Mucosa of stomach (tissue), 1 donor: ENCODE measurements around the gene C2CD2.
"Not testable (repeated sequence)": the region's sequence is repeated elsewhere in the genome, so short reads cannot be mapped to it uniquely, and the experiment has no call there.

ENCODE experiments used
- H3K27me3 ChIP-seq: one replicate; pipeline ENCODE4 v1.7.0; 2013; ENCODE audit warnings: mild to moderate bottlenecking, low read length; ENCODE audit not compliant: control insufficient read depth, insufficient read depth
- H3K36me3 ChIP-seq: one replicate; pipeline ENCODE4 v1.7.0; 2013; ENCODE audit warnings: low read length; ENCODE audit not compliant: control insufficient read depth, insufficient read depth
- H3K4me1 ChIP-seq: one replicate; pipeline ENCODE4 v1.7.0; 2013; ENCODE audit warnings: mild to moderate bottlenecking, low read length; ENCODE audit not compliant: control insufficient read depth, insufficient read depth
- H3K4me3 ChIP-seq: one replicate; pipeline ENCODE4 v1.7.0; 2013; ENCODE audit warnings: low read length
- H3K9ac ChIP-seq: one replicate; pipeline ENCODE4 v1.7.0; 2013; ENCODE audit warnings: mild to moderate bottlenecking, low read length, moderate library complexity
- H3K9me3 ChIP-seq: one replicate; pipeline ENCODE4 v1.7.0; 2013; ENCODE audit warnings: mild to moderate bottlenecking, low read length, moderate library complexity; ENCODE audit not compliant: control insufficient read depth
- donor health status: Pancreatic carcinoma.

C2CD2 gene

DNA sequence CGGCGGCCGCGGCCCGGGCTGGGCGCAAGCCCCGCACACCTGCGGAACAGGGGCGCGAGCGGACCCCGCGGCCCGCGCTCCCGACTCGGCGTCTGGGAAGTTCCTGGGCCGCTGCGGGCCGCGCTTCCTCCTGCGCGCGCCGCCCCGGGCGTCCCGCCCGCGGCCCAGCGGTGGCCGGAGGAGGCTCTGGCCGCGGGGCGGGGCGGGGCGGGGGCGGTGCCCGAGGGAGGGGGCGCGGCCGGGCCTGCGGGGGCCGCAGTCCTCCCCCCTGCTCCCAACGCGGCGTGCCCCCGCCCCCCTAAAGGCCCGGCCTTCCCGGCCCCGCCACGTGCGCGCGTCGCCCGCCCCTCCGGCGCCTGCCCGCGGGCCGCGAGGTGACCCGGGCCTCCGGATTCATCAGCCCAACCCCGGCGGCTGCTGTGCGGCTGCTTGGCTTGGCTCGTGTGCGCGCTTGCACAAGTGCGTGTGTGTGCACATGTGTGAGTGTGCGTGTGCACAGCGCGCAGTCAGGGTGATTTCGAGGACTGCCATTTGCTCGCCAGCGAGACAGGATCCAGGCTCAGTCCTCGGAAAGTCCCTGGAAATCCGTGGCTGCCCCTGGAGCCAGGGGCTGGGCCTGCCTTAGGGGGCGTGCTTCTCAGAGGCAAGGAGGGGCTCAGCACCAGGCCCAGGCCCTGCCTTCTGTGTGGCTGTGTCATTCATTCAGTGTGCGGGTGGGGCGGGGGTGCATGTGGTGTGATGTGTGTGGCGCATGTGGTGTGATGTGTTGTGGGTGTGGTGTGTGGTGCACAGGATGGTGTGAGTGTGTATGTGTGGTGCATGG lies at the start of gene C2CD2:
C2CD2 (minus strand) TSS at position 188 of the 823 bp plus-strand sequence. CDS start 370 bp downstream, outside the sequence.
- Histone ChIP-seq H3K36me3 (no peaks in the 10 kb centered on the region), H3K4me3 (peak within 1 kb of the TSS; percentile 65), H3K4me1 (peaks cover 28% of the 10 kb centered on the region), H3K27me3 (peaks cover 5% of the 10 kb centered on the region), H3K9ac (peak within 1 kb of the TSS; percentile 64), H3K9me3 (no peaks in the 10 kb centered on the region)

DNA sequence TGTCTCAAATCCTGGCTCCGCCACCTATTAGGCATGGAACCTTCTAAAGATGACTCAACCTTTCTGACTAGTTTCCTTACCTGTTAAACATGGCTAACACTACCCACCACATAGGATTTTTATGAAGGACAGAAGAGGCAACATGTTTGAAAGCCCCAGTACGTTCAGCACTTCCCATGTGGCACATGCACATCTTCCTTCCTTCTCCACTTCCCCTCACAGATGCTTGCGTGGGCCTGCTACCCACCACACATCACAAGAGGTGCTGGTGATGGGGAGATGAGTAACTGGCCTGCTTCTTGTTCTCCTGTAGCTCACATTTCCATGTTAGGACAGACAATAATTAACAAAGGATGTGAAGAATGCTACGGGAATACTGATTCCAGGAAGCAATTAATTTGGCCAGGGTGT lies 49.2 kb upstream of the C2CD2 start:
- Histone ChIP-seq H3K9ac (no peak overlapping the region), H3K4me3 (no peak overlapping the region), H3K9me3 (no peaks in the 10 kb centered on the region), H3K36me3 (no peaks in the 10 kb centered on the region), H3K4me1 (peaks cover 5% of the 10 kb centered on the region), H3K27me3 (no peaks in the 10 kb centered on the region)

DNA sequence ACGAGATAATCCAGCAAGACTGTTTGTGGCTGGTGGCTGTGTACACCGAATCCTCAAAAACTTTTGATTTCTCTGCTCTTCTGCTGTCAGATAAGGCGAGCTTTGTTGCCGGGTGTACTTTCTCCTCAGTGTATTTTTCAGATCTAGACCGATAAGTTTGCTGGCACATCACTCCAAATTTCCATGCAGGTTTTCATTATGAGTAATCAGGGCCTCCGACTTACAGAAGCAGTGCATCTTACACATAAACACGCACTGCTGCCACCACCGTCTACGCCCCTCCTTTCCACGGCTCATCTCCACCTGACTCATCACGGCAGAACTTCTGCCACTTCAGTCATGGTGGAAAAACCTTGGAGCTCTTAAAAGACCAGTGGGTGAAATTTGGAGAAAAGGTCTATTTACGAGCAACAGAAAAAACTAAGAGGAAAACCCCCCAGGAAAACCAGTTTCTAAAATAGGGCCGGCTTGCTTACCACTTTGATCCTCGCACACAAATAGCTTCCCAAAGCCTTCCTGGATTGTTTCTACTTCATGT lies 48.7 kb upstream of the C2CD2 start:
- no peak overlapping the region for H3K9ac ChIP-seq
- H3K4me1 ChIP-seq = peaks cover 5% of the 10 kb centered on the region
- no peak overlapping the region for H3K4me3 ChIP-seq
- no peaks in the 10 kb centered on the region for H3K27me3 ChIP-seq
- H3K36me3 ChIP-seq = no peaks in the 10 kb centered on the region
- H3K9me3 ChIP-seq = no peaks in the 10 kb centered on the region

DNA sequence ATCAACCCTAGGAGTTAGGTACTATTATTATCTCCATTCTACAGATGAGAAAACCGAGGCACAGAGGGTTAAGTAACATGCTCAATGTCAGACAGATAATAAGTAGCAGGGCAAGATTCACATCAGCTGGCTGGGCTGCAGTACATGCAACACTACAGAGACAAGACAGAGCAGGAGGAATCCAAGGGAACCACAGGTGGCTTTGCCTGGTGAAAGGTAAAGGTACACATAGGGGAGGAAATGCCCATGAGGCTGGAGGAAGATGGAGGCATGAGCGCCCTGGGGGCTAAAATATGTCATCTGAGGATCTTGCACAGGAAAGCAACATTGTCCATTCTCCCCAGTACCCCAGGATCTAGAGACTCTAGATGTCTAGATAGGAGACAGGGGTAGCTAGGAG lies 48.0 kb upstream of the C2CD2 start:
- peaks cover 5% of the 10 kb centered on the region for H3K4me1 ChIP-seq
- no peak overlapping the region for H3K9ac ChIP-seq
- H3K9me3 ChIP-seq = no peaks in the 10 kb centered on the region
- H3K4me3 ChIP-seq = no peak overlapping the region
- H3K36me3 ChIP-seq = no peaks in the 10 kb centered on the region
- H3K27me3 ChIP-seq = no peaks in the 10 kb centered on the region

DNA sequence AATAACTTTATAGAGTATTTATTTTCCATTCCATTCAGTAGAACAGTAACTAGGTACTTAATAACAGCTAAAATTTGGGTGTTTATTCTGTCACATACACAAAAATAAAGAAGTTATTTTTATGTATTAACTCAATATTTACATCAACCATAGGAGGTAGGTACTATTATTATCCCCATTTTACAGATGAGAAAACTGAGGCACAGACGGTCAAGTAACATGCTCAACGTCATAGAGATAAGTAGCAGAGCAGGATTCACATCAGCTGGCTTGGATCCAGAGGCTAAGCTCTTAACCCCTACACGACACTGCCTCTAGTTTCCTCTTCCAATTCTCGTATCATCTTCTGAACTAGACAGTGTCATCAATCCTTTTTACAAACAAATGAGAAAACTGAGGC lies 47.1 kb upstream of the C2CD2 start:
- H3K9me3 ChIP-seq = no peaks in the 10 kb centered on the region
- no peak overlapping the region for H3K4me3 ChIP-seq
- no peaks in the 10 kb centered on the region for H3K36me3 ChIP-seq
- H3K9ac ChIP-seq = no peak overlapping the region
- no peaks in the 10 kb centered on the region for H3K27me3 ChIP-seq
- peaks cover 5% of the 10 kb centered on the region for H3K4me1 ChIP-seq

DNA sequence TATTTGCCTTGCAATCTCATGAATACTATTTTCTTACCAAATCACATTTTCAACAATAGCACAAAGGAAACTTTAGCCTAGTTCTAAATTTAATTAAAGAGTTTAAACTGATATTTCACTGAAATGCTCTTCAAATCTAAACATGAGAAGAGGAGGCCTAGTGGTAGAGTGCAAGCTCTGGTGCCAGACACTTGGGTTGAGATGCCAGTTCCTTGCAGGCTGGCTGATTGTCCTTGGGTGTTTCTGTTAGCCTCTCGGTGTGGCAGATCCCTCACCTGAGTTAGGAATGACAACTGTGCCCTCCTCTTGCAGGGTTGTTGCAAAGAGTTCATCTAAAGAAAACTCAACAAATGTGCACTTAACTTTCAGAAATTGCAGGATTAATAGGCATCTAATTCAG lies 43.8 kb upstream of the C2CD2 start:
- Histone ChIP-seq H3K4me1 (peaks cover 2% of the 10 kb centered on the region), H3K4me3 (no peak overlapping the region), H3K9ac (no peak overlapping the region), H3K36me3 (peaks cover under 1% of the 10 kb centered on the region), H3K27me3 (no peaks in the 10 kb centered on the region), H3K9me3 (no peaks in the 10 kb centered on the region)

DNA sequence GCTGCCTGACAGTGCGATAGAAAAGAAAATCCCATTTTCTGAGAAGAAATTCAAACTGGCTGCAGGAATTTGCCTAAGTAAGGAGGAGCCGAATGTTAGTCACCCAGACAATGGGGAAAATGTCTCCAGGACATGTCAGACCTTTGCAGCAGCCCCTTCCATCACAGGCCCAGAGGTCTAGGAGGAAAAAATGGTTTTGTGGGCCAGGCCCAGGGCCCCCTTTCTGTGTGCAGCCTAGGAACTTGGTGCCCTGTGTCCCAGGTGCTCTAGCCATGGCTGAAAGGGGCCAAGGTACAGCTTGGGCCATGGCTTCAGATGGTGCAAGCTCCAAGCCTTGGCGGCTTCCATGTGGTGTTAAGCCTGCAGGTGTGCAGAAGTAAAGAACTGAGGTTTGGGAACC lies 41.8 kb upstream of the C2CD2 start:
- Histone ChIP-seq H3K9ac (no peak overlapping the region), H3K4me1 (no peaks in the 10 kb centered on the region), H3K9me3 (no peaks in the 10 kb centered on the region), H3K36me3 (peaks cover 5% of the 10 kb centered on the region), H3K27me3 (no peaks in the 10 kb centered on the region), H3K4me3 (no peak overlapping the region)

DNA sequence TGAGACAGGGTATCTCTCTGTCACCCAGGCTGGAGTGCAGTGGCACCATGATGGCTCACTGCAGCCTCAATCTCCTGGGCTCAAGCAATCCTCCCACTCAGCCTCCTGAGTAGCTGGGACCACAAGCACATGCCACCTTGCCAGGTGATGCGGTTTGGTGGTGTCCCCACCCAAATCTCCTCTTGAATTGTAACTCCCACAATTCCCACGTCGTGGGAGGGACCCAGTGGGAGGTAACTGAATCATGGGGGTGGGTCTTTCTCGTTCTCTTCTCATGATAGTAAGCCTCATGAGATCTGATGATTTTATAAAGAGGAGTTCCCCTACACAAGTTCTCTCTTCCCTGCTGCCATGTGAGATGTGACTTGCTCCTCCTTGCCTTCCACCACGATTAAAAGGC lies 40.8 kb upstream of the C2CD2 start:
- H3K9me3 ChIP-seq, H3K4me1 ChIP-seq, H3K36me3 ChIP-seq, H3K9ac ChIP-seq, H3K27me3 ChIP-seq, H3K4me3 ChIP-seq: not testable (repeated sequence)

DNA sequence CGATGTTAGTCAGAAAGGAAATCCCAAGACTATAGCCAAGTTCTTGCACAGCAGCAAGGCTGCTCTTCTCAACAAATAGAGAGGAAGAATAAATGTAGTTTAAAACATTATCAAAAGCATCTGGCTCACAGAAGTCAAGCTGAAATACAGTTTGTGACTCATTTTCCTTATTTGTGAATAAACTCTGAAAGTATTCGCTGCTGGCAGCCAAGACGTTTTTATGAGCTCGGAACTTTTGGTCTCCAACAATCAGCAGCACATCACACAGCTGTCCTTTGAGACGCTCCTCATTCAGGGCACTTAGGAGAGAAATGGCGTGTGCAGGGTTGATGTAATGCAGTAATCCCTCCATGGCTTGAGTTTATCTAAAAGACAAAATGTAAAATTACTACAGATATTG lies 39.9 kb upstream of the C2CD2 start:
- no peak overlapping the region for H3K4me3 ChIP-seq
- no peaks in the 10 kb centered on the region for H3K4me1 ChIP-seq
- H3K9me3 ChIP-seq = no peaks in the 10 kb centered on the region
- peaks cover 5% of the 10 kb centered on the region for H3K36me3 ChIP-seq
- H3K27me3 ChIP-seq = no peaks in the 10 kb centered on the region
- no peak overlapping the region for H3K9ac ChIP-seq

DNA sequence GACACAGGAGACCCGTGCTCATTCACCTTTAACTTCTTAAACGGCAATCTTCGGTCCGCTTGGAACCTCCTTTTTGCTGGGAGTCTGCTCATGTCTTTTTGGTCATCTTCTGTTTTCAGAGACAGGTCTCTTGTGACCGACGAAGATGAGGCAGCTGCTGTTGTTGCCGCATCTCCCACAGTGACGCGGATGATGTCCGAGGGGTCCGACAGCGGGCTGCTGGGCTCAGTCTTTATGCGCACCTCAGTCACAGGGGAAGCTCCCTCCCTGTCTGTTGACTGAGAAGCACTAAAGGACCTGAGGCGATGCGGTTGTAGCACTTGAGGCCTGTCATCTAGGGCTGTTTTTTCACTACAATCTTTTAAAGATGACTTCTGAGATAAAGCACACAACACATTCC lies 38.8 kb upstream of the C2CD2 start:
- H3K27me3 ChIP-seq = no peaks in the 10 kb centered on the region
- no peak overlapping the region for H3K4me3 ChIP-seq
- H3K9me3 ChIP-seq = no peaks in the 10 kb centered on the region
- H3K9ac ChIP-seq = no peak overlapping the region
- H3K36me3 ChIP-seq = peaks cover 5% of the 10 kb centered on the region
- no peaks in the 10 kb centered on the region for H3K4me1 ChIP-seq

DNA sequence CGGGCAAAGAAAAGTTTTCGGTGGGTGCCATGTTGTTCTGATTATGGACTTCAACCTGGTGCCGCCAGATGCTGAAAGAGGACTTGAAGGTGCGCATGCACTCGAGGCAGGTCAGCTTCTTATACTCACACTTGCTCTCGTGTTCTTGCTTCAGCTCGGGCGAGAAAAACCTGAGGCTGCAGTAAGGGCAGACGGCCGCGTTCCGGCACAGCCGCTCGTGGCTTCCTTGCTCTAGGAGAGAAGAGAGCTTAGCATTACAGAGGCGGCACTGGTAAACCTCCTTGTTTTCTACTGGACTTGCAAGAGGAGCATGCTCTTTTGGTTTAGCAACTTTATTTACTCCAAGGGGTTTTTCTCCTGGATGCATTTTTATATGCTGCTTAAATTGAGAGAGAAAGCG lies 37.8 kb upstream of the C2CD2 start:
- Histone ChIP-seq H3K4me1 (no peaks in the 10 kb centered on the region), H3K27me3 (no peaks in the 10 kb centered on the region), H3K9me3 (no peaks in the 10 kb centered on the region), H3K9ac (no peak overlapping the region), H3K36me3 (peaks cover 5% of the 10 kb centered on the region), H3K4me3 (no peak overlapping the region)

DNA sequence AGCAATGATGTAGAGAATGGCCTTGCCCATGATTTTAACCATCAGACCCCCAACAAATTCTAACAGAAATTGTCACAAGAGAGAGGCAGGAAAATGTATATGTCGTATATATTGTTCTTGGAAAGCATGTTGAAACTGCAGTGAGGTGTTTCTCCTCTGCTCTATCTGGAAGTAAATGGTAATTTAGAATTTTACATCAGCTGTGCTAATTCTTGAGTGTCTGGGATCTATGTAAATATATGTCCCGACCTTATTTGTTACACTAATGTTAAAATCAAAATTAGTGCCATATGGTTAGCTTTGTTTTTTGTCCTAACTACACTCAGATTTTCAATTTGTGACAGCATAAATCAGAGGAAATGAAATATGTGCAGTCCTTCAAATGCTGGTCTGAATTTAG lies 35.9 kb upstream of the C2CD2 start:
- Histone ChIP-seq H3K9ac (no peak overlapping the region), H3K4me3 (no peak overlapping the region), H3K9me3 (no peaks in the 10 kb centered on the region), H3K27me3 (no peaks in the 10 kb centered on the region), H3K4me1 (no peaks in the 10 kb centered on the region), H3K36me3 (peaks cover 5% of the 10 kb centered on the region)
